Activated naive CD8-positive, alpha-beta T cell treated with anti-CD3 and anti-CD28 coated beads, Interleukin-2, amount 50 U/mL, for 24 hours (primary cell): ENCODE results near the gene MIA3.
"Not testable (repeated sequence)": the region's sequence is repeated elsewhere in the genome, so short reads cannot be mapped to it uniquely, and the experiment has no call there.

Experiments used
- ATAC-seq: fragments of 150-1000 bp; cut with Tn5 transposase; one replicate; pipeline ENCODE4 v1.10.0; 2021
- DNase-seq: peaks from one replicate; pipeline ENCODE4 v3.0.0; 2021
- H3K27ac Mint-ChIP-seq: one replicate; pipeline ENCODE4 v1.8.0; 2021; ENCODE audit warnings: mild to moderate bottlenecking, mixed read lengths
- H3K27me3 Mint-ChIP-seq: one replicate; pipeline ENCODE4 v1.8.0; 2021; ENCODE audit warnings: mixed read lengths
- H3K36me3 Mint-ChIP-seq: one replicate; pipeline ENCODE4 v1.8.0; 2021; ENCODE audit warnings: low read depth, mixed read lengths
- H3K4me1 Mint-ChIP-seq: one replicate; pipeline ENCODE4 v1.8.0; 2021; ENCODE audit warnings: mixed read lengths
- H3K4me3 Mint-ChIP-seq: one replicate; pipeline ENCODE4 v1.8.0; 2021; ENCODE audit warnings: mild to moderate bottlenecking, moderate library complexity, mixed read lengths
- H3K9me3 Mint-ChIP-seq: one replicate; pipeline ENCODE4 v1.8.0; 2021; ENCODE audit warnings: mixed read lengths

Gene MIA3

GRCh38 chr1:222668184-222668583 lies 50.3 kb downstream of the MIA3 start:
- not testable (repeated sequence) for DNase-seq, ATAC-seq, H3K4me3 Mint-ChIP-seq, H3K9me3 Mint-ChIP-seq, H3K27ac Mint-ChIP-seq, H3K27me3 Mint-ChIP-seq
- Mint-ChIP-seq H3K36me3 (peaks cover 53% of the 10 kb centered on the region), H3K4me1 (peaks cover 18% of the 10 kb centered on the region)

- not testable (repeated sequence) for H3K27ac Mint-ChIP-seq, H3K9me3 Mint-ChIP-seq, DNase-seq, H3K4me3 Mint-ChIP-seq, H3K27me3 Mint-ChIP-seq, ATAC-seq
- Mint-ChIP-seq H3K36me3 (peaks cover 52% of the 10 kb centered on the region), H3K4me1 (peaks cover 18% of the 10 kb centered on the region)
Observed at GRCh38 chr1:222669107-222669506, 51.2 kb downstream of the MIA3 start.

- ATAC-seq (no peak), DNase-seq (no peak)
- no peaks in the 10 kb centered on the region for H3K27me3 Mint-ChIP-seq
- peaks cover 18% of the 10 kb centered on the region for H3K4me1 Mint-ChIP-seq
- H3K9me3 Mint-ChIP-seq = no peaks in the 10 kb centered on the region
- H3K4me3 Mint-ChIP-seq = no peak overlapping the region
- peak overlapping the region; percentile 56 for H3K27ac Mint-ChIP-seq
- H3K36me3 Mint-ChIP-seq = peaks cover 50% of the 10 kb centered on the region
Observed at GRCh38 chr1:222670110-222670509, 52.2 kb downstream of the MIA3 start.

GRCh38 chr1:222680080-222680479 lies 62.2 kb downstream of the MIA3 start:
- Mint-ChIP-seq H3K27me3 (no peaks in the 10 kb centered on the region), H3K36me3 (peaks cover under 1% of the 10 kb centered on the region), H3K4me3 (no peak overlapping the region), H3K27ac (no peak overlapping the region), H3K4me1 (no peaks in the 10 kb centered on the region), H3K9me3 (no peaks in the 10 kb centered on the region)
- ATAC-seq (no peak), DNase-seq (no peak)

GRCh38 chr1:222691016-222691415 lies 73.1 kb downstream of the MIA3 start:
- DNase-seq (no peak), ATAC-seq (no peak)
- H3K9me3 Mint-ChIP-seq = no peaks in the 10 kb centered on the region
- H3K4me3 Mint-ChIP-seq = no peak overlapping the region
- peaks cover 8% of the 10 kb centered on the region for H3K4me1 Mint-ChIP-seq
- peaks cover 10% of the 10 kb centered on the region for H3K36me3 Mint-ChIP-seq
- H3K27ac Mint-ChIP-seq = no peak overlapping the region
- no peaks in the 10 kb centered on the region for H3K27me3 Mint-ChIP-seq

GRCh38 chr1:222694927-222695326 lies 77.0 kb downstream of the MIA3 start:
- peaks cover 10% of the 10 kb centered on the region for H3K4me1 Mint-ChIP-seq
- ATAC-seq (no peak), DNase-seq (no peak)
- H3K27me3 Mint-ChIP-seq = no peaks in the 10 kb centered on the region
- H3K36me3 Mint-ChIP-seq = peaks cover 12% of the 10 kb centered on the region
- H3K27ac Mint-ChIP-seq = no peak overlapping the region
- no peak overlapping the region for H3K4me3 Mint-ChIP-seq
- H3K9me3 Mint-ChIP-seq = no peaks in the 10 kb centered on the region

- Mint-ChIP-seq H3K4me1 (peaks cover 10% of the 10 kb centered on the region), H3K9me3 (no peaks in the 10 kb centered on the region), H3K27ac (no peak overlapping the region), H3K27me3 (no peaks in the 10 kb centered on the region), H3K4me3 (no peak overlapping the region), H3K36me3 (peaks cover 12% of the 10 kb centered on the region)
- DNase-seq = no peak
- no peak for ATAC-seq
Observed at GRCh38 chr1:222696741-222697140, 78.8 kb downstream of the MIA3 start.

- peaks cover 10% of the 10 kb centered on the region for H3K4me1 Mint-ChIP-seq
- H3K27ac Mint-ChIP-seq = no peak overlapping the region
- peaks cover 13% of the 10 kb centered on the region for H3K36me3 Mint-ChIP-seq
- no peak overlapping the region for H3K4me3 Mint-ChIP-seq
- no peak for DNase-seq
- H3K9me3 Mint-ChIP-seq = no peaks in the 10 kb centered on the region
- no peak for ATAC-seq
- no peaks in the 10 kb centered on the region for H3K27me3 Mint-ChIP-seq
Observed at GRCh38 chr1:222697203-222697602, 79.3 kb downstream of the MIA3 start.

GRCh38 chr1:222697826-222698225 lies 79.9 kb downstream of the MIA3 start:
- ATAC-seq (no peak), DNase-seq (no peak)
- no peaks in the 10 kb centered on the region for H3K9me3 Mint-ChIP-seq
- no peak overlapping the region for H3K27ac Mint-ChIP-seq
- H3K4me3 Mint-ChIP-seq = no peak overlapping the region
- H3K4me1 Mint-ChIP-seq = peaks cover 10% of the 10 kb centered on the region
- no peaks in the 10 kb centered on the region for H3K27me3 Mint-ChIP-seq
- H3K36me3 Mint-ChIP-seq = peaks cover 16% of the 10 kb centered on the region

- Mint-ChIP-seq H3K4me1 (peaks cover 28% of the 10 kb centered on the region), H3K4me3 (no peak overlapping the region), H3K27ac (no peak overlapping the region), H3K27me3 (no peaks in the 10 kb centered on the region), H3K36me3 (peaks cover 36% of the 10 kb centered on the region), H3K9me3 (peaks cover 15% of the 10 kb centered on the region)
- ATAC-seq (no peak), DNase-seq (no peak)
Observed at GRCh38 chr1:222702210-222702609, 84.3 kb downstream of the MIA3 start.

- ATAC-seq = no peak
- H3K36me3 Mint-ChIP-seq = peaks cover 39% of the 10 kb centered on the region
Observed at GRCh38 chr1:222704260-222704659, 86.4 kb downstream of the MIA3 start.

GRCh38 chr1:222706815-222707214 lies 88.9 kb downstream of the MIA3 start:
- Mint-ChIP-seq H3K27me3 (no peaks in the 10 kb centered on the region), H3K36me3 (peaks cover 35% of the 10 kb centered on the region), H3K4me3 (no peak overlapping the region), H3K9me3 (peaks cover 15% of the 10 kb centered on the region), H3K4me1 (peaks cover 57% of the 10 kb centered on the region), H3K27ac (no peak overlapping the region)
- ATAC-seq = no peak
- DNase-seq = no peak

More at GRCh38 chr1:222704260-222704659, 86.4 kb downstream of the MIA3 start:
- H3K9me3 Mint-ChIP-seq = peaks cover 15% of the 10 kb centered on the region
- DNase-seq = no peak
- H3K4me3 Mint-ChIP-seq = no peak overlapping the region
- H3K4me1 Mint-ChIP-seq = peaks cover 39% of the 10 kb centered on the region
- H3K27me3 Mint-ChIP-seq = no peaks in the 10 kb centered on the region
- H3K27ac Mint-ChIP-seq = no peak overlapping the region

- peak overlapping the region; percentile 10 for H3K4me3 Mint-ChIP-seq
- H3K9me3 Mint-ChIP-seq = peaks cover 5% of the 10 kb centered on the region
- no peak for ATAC-seq
- no peaks in the 10 kb centered on the region for H3K27me3 Mint-ChIP-seq
- peaks cover 58% of the 10 kb centered on the region for H3K4me1 Mint-ChIP-seq
- H3K36me3 Mint-ChIP-seq = peaks cover 32% of the 10 kb centered on the region
- no peak for DNase-seq
- H3K27ac Mint-ChIP-seq = no peak overlapping the region
Observed at GRCh38 chr1:222709700-222710153, 91.8 kb downstream of the MIA3 start.

GRCh38 chr1:222711319-222712252 lies 93.7 kb downstream of the MIA3 start:
- Mint-ChIP-seq H3K27ac (peak overlapping the region; percentile 94), H3K4me3 (peak overlapping the region; percentile 98), H3K4me1 (peaks cover 48% of the 10 kb centered on the region), H3K27me3 (no peaks in the 10 kb centered on the region), H3K36me3 (peaks cover 27% of the 10 kb centered on the region), H3K9me3 (no peaks in the 10 kb centered on the region)
- DNase-seq (peak; percentile 55), ATAC-seq (peak; percentile 51)
